KMS-11 (cell line): ENCODE results near the gene CAMKMT.

ENCODE experiments used
- H2AFZ ChIP-seq: fragments of 200-600 bp; sonication (generic); 2 replicates; pipeline ENCODE4 v1.6.1; 2016; ENCODE audit warnings: antibody characterized with exemption, mixed run types, low read depth
- H3K27ac ChIP-seq: fragments of 200-600 bp; sonication (generic); 2 replicates; pipeline ENCODE4 v1.6.1; 2016; ENCODE audit warnings: mild to moderate bottlenecking, mixed run types
- H3K27me3 ChIP-seq: fragments of 200-600 bp; sonication (generic); 2 replicates; pipeline ENCODE4 v1.6.1; 2017; ENCODE audit warnings: mild to moderate bottlenecking, low read depth, mixed run types, moderate library complexity; ENCODE audit not compliant: insufficient read depth
- H3K36me3 ChIP-seq: fragments of 200-600 bp; sonication (generic); 2 replicates; pipeline ENCODE4 v1.6.1; 2017; ENCODE audit warnings: mild to moderate bottlenecking, mixed run types; ENCODE audit not compliant: insufficient read depth
- H3K4me1 ChIP-seq: fragments of 200-600 bp; sonication (generic); 2 replicates; pipeline ENCODE4 v1.6.1; 2016; ENCODE audit warnings: mild to moderate bottlenecking, low read depth, mixed run types; ENCODE audit not compliant: poor library complexity, severe bottlenecking
- H3K4me2 ChIP-seq: fragments of 200-600 bp; sonication (generic); 2 replicates; pipeline ENCODE4 v1.7.0; 2016; ENCODE audit warnings: mild to moderate bottlenecking, mixed run types
- H3K4me3 ChIP-seq: fragments of 200-600 bp; sonication (generic); IDR thresholded peaks from 2 replicates; pipeline ENCODE4 v1.6.1; 2017; ENCODE audit warnings: low read depth, low read length, mixed read lengths; ENCODE audit not compliant: insufficient read depth
- H3K79me2 ChIP-seq: fragments of 200-600 bp; sonication (generic); 2 replicates; pipeline ENCODE4 v1.6.1; 2016; ENCODE audit warnings: low read depth, mixed run types; ENCODE audit not compliant: insufficient read depth
- H3K9ac ChIP-seq: fragments of 200-600 bp; sonication (generic); 2 replicates; pipeline ENCODE4 v1.6.1; 2016; ENCODE audit warnings: mild to moderate bottlenecking, mixed run types
- H4K20me1 ChIP-seq: fragments of 200-600 bp; sonication (generic); 2 replicates; pipeline ENCODE4 v1.6.1; 2016; ENCODE audit warnings: mild to moderate bottlenecking, mixed run types; ENCODE audit not compliant: insufficient read depth
- TF ChIP-seq, protein P1 (sequence below): fragments of 200-600 bp; sonication (generic); conservative IDR thresholded peaks from 2 replicates; pipeline ENCODE4 v1.6.1; 2017; ENCODE audit warnings: low read depth, mild to moderate bottlenecking, antibody characterized with exemption, low read length, moderate library complexity, mixed read lengths

Gene CAMKMT

DNA sequence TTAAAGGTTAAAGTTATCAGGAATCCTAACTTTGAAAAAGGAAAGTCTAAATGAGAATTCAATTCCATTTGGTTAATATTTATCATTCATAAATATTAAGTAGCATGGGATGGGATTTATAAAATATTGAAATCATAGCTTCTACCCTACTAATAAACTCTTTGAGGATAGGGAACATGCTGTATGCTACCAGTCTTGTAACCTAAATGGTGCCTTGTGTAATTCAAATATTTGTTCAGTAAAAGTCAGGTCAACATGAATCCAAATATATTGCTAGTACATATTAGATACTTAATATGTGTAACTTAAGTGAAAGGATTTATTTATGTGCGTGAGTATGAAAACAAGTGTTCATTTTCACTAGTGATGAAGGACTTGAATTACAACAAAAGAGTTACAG, 94.1 kb downstream of the CAMKMT start:
- Histone ChIP-seq H3K36me3 (no peaks in the 10 kb centered on the region), H3K4me1 (no peaks in the 10 kb centered on the region), H3K4me3 (no peak overlapping the region), H2AFZ (no peak overlapping the region), H3K79me2 (no peaks in the 10 kb centered on the region), H3K9ac (no peak overlapping the region), H3K27ac (no peak overlapping the region), H4K20me1 (no peaks in the 10 kb centered on the region), H3K27me3 (no peaks in the 10 kb centered on the region), H3K4me2 (no peak overlapping the region)
- TF ChIP-seq, protein P1, sequence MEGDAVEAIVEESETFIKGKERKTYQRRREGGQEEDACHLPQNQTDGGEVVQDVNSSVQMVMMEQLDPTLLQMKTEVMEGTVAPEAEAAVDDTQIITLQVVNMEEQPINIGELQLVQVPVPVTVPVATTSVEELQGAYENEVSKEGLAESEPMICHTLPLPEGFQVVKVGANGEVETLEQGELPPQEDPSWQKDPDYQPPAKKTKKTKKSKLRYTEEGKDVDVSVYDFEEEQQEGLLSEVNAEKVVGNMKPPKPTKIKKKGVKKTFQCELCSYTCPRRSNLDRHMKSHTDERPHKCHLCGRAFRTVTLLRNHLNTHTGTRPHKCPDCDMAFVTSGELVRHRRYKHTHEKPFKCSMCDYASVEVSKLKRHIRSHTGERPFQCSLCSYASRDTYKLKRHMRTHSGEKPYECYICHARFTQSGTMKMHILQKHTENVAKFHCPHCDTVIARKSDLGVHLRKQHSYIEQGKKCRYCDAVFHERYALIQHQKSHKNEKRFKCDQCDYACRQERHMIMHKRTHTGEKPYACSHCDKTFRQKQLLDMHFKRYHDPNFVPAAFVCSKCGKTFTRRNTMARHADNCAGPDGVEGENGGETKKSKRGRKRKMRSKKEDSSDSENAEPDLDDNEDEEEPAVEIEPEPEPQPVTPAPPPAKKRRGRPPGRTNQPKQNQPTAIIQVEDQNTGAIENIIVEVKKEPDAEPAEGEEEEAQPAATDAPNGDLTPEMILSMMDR, result no peak

DNA sequence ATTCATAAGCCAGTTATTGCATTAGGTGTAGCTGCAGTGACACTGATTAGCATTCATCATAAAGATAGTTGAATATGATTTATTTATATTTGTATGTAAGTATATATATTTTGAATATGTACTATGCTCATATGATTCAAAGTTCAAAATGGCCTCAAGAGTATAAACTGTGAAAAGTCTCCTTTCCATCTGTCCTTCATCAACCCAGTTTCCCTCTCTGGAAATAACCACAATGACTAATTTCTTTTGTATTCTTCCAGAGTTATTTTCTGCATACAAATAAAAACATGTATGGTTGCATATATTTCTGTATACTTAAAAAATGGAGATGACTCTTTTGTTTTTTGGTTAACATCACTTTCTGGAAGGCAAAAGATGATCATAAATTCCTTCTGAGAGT, 95.2 kb downstream of the CAMKMT start:
- Histone ChIP-seq H3K27ac (no peak overlapping the region), H3K4me3 (no peak overlapping the region), H4K20me1 (no peaks in the 10 kb centered on the region), H3K9ac (no peak overlapping the region), H3K79me2 (no peaks in the 10 kb centered on the region), H3K27me3 (no peaks in the 10 kb centered on the region), H3K4me1 (no peaks in the 10 kb centered on the region), H3K4me2 (no peak overlapping the region), H3K36me3 (no peaks in the 10 kb centered on the region), H2AFZ (no peak overlapping the region)
- TF ChIP-seq, protein P1, result no peak

DNA sequence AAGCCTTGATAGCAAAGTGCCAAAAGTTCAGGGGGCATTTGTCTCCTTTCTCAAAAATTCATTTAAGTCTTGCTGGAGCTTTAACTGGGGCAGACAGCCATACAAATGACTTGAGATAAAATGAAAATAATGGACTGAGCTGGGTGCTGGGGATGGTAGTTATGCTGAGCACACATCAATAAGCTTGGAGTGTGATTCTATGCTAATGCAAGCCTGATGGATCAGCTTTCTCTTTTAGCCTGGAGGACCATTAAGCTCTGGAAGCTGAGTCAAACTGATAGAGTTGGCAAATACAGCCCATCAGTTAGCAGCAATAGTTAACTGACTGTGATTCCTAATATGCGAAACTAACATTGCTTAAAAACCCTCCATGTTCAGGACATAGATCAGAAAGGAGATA, 98.0 kb downstream of the CAMKMT start:
- Histone ChIP-seq H3K27ac (no peak overlapping the region), H3K79me2 (no peaks in the 10 kb centered on the region)
- TF ChIP-seq, protein P1, result no peak

DNA sequence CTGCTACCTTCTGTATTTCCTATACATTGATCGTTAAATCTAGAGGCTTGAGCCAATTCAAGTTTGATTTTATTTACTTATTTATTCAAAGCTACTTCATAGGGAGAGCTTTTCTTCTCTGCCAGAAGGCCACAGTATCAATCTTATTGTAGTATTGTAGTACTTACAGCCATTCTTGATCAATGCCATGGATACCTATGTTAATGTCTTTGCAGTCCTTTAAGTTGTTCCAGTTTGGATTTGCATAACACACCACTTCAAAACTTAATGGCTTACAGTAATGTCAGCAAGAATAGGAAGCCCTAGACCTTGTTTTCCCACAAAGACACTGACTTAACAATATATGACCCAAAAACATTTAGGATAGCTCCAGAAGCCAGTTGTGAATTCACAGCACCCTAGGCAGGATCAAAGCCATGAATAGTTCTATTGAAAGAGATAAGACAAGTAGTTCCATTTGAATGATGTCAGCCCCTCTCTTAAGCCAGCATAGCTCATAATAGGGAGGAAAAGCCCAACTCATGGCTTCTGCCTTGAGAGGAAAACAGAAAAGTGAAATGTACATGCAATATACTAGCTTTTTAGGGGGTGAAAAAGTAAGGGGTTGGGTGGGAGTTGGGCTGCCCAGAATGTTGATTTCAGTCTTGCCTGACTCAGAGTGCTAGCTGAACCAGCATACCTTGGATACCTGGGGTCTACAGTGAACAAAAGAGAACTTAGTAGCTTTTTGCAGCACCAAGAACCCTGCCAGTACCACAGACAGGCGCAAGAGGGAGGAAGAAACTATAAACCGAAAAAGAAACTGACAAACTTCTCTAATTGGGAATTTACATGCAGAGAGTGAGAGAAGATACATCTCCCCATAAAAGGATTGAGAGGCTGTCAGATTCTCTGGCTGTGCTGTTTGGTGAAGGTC, 101.4 kb downstream of the CAMKMT start:
- H3K4me2 ChIP-seq, result no peak overlapping the region
- no peak overlapping the region for H3K4me3 ChIP-seq
- no peaks in the 10 kb centered on the region for H3K4me1 ChIP-seq
- no peaks in the 10 kb centered on the region for H3K27me3 ChIP-seq
- H3K27ac ChIP-seq, result no peak overlapping the region
- H4K20me1 ChIP-seq, result no peaks in the 10 kb centered on the region
- H3K9ac ChIP-seq, result no peak overlapping the region
- TF ChIP-seq, protein P1, result no peak
- H3K79me2 ChIP-seq, result no peaks in the 10 kb centered on the region
- H2AFZ ChIP-seq, result no peak overlapping the region
- H3K36me3 ChIP-seq, result no peaks in the 10 kb centered on the region

More for the DNA sequence above, 98.0 kb downstream of the CAMKMT start:
- Histone ChIP-seq H2AFZ (no peak overlapping the region), H3K27me3 (no peaks in the 10 kb centered on the region), H3K4me3 (no peak overlapping the region), H3K36me3 (no peaks in the 10 kb centered on the region), H4K20me1 (no peaks in the 10 kb centered on the region), H3K4me1 (no peaks in the 10 kb centered on the region), H3K4me2 (no peak overlapping the region), H3K9ac (no peak overlapping the region)
